Pancreas (tissue), 10 donors: ENCODE data around the gene KRTAP12-1. TPM values are rescaled to one million over a fixed set of nuclear protein-coding genes. Genes with fewer than 3 reads are reported as not detected.
"Not testable (repeated sequence)": the region's sequence is repeated elsewhere in the genome, so short reads cannot be mapped to it uniquely, and the experiment has no call there.

Experiments
- ATAC-seq, 4 donors: fragments of 200-7000 bp; cut with Tn5 transposase; one replicate each; pipeline versions ENCODE4 v1.8.0 to v1.9.1; 2020; ENCODE audit warnings: mild to moderate bottlenecking in 4 of 4, moderate library complexity in 4 of 4
- DNase-seq, 6 donors: peaks; one replicate each; pipeline ENCODE4 v3.0.0-alpha.2; 2020
- FAIRE-seq: peaks from 2 replicates; lab custom pipeline; 2012; peaks lifted over from hg19 to GRCh38; lab: Jason Lieb, UNC
- H3K27ac ChIP-seq, 4 donors: fragments of 200-600 bp; sonication (generic); 1 replicate in 3 of 4; 2 replicates in 1 of 4; pipeline versions ENCODE4 v1.5.0 to v1.8.0; 2020
- H3K27me3 ChIP-seq, 4 donors: fragments of 200-600 bp; one replicate each; pipeline ENCODE4 v1.8.0; 2021
- H3K36me3 ChIP-seq, 3 donors: fragments of 200-600 bp; sonication (generic) in 1 of 3; one replicate each; pipeline versions ENCODE4 v1.5.0 to v1.8.0; 2020 to 2021
- H3K4me1 ChIP-seq, 3 donors: fragments of 200-600 bp; one replicate each; pipeline ENCODE4 v1.8.0; 2021
- H3K4me3 ChIP-seq, 4 donors: fragments of 200-600 bp; sonication (generic) in 2 of 4; one replicate each; pipeline versions ENCODE4 v1.5.0 to v1.8.0; 2020 to 2021
- H3K9me3 ChIP-seq, 4 donors: fragments of 200-600 bp; one replicate each; pipeline ENCODE4 v1.8.0; 2021
- CTCF ChIP-seq, 4 donors: fragments of 200-600 bp; sonication (generic) in 3 of 4; IDR thresholded peaks; one replicate each; pipeline versions ENCODE4 v1.5.0 to v1.8.0; 2021; ENCODE audit warnings: antibody characterized with exemption in 4 of 4
- WGBS, 2 donors: extraction: QIAGEN DNeasy Blood & Tissue Kit; methylation state at CpG; one replicate each; pipeline ENCODE4 v1.1.7; 2013; 5-methylcytosine and 5-hydroxymethylcytosine counted together
- intact Hi-C, 3 donors: fragments of 100-400 bp; cut with DNase I; formaldehyde crosslinking; loops; one replicate each; pipeline versions ENCODE4 v1.11.1 to v1.14.2; 2022
- polyA plus RNA-seq, 2 donors: library from polyadenylated mRNA; stranded (reverse); fragments of 200-250 nt; gene quantifications; one replicate each; pipeline ENCODE4 v1.2.3, GENCODE V29; 2013
- total RNA-seq, 6 donors: library from RNA; stranded (reverse); fragmentation: NEBNext Ultra II Directional in 4 of 6; extraction: Animal tissue kit (Norgen Biotek cat#: 25700) in 4 of 6; gene quantifications; one replicate each; pipeline versions ENCODE4 v1.2.1 to v1.2.4, GENCODE V29; 2021 to 2023
- donor health status: healthy with polysubstance abuse.
- donor health status: DM: no; HTN: no; CAD: no; lungs with moderate emphysema.
- donor health status: DM: no; HTN: no; CAD: no.
- donor health status: control.
- donor health status: control.
- donor health status: Bipolar disorder and iron deficiency.
- donor health status: DM: yes; HTN: yes; CAD: no.
- donor health status: DM: no; HTN: no; CAD: no.
- donor health status: DM: no; HTN: no; CAD: no.
- donor health status: DM: yes; HTN: yes; CAD: no.

Gene KRTAP12-1
- total and polyA plus RNA-seq, 8 donors = not detected

DNA sequence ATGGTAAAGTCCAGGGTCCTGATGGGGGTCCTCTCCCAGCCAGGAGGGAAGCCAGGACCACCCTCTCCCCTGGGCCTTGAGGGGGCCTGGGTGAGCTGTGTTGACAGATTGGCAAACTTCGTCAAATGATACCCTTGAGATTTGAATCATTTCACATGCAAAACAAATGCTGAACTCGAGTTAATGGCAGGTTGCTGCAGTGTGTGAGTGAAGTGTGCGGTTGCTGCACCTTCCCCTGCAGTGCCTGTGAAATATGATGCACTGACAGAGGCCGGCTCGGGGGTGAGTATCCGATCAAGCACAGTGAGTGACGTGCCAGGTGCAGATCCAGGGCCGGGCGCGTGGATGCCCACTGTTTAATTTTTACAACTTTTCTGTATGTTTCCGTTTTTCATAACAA, 5.7 kb upstream of the KRTAP12-1 start:
- Histone ChIP-seq H3K27ac (no peak overlapping the region), H3K4me1 (no peaks in the 10 kb centered on the region), H3K36me3 (no peaks in the 10 kb centered on the region), H3K4me3 (no peak overlapping the region), H3K27me3 (peaks cover 0 to 10% (median 0%) of the 10 kb centered on the region in 4 donors), H3K9me3 (no peaks in the 10 kb centered on the region)
- TF ChIP-seq CTCF (IDR thresholded peaks at IDR 0.05) = no peak
- no peak for DNase-seq
- no peak for ATAC-seq
- 35% methylated on average over 11 of the region's 11 CpGs for WGBS, 2 donors
- intact Hi-C loops = no loop called here
- no peak for FAIRE-seq

GRCh38 chr21:44686843-44687561, 5.0 kb upstream of the KRTAP12-1 start:
- intact Hi-C loops = no loop called here
- TF ChIP-seq CTCF (IDR thresholded peaks at IDR 0.05) = no peak
- peaks cover 0 to 7% (median 0%) of the 10 kb centered on the region in 4 donors for H3K27me3 ChIP-seq
- no peak for ATAC-seq
- no peak overlapping the region for H3K4me3 ChIP-seq
- no peak for DNase-seq
- H3K9me3 ChIP-seq = no peaks in the 10 kb centered on the region
- whole genome bisulfite sequencing, 2 donors = 43 to 55% methylated on average over 24 to 25 of the region's 25 CpGs
- H3K36me3 ChIP-seq = no peaks in the 10 kb centered on the region
- no peaks in the 10 kb centered on the region for H3K4me1 ChIP-seq
- no peak for FAIRE-seq
- H3K27ac ChIP-seq = no peak overlapping the region

GRCh38 chr21:44686000-44686781, 4.2 kb upstream of the KRTAP12-1 start:
- intact Hi-C loops = no loop called here
- no peaks in the 10 kb centered on the region for H3K36me3 ChIP-seq
- peaks cover 0 to 7% (median 0%) of the 10 kb centered on the region in 4 donors for H3K27me3 ChIP-seq
- H3K9me3 ChIP-seq = no peaks in the 10 kb centered on the region
- TF ChIP-seq CTCF (IDR thresholded peaks at IDR 0.05) = no peak
- FAIRE-seq (no peak), ATAC-seq (no peak), DNase-seq (no peak)
- no peaks in the 10 kb centered on the region for H3K4me1 ChIP-seq
- 23 to 27% methylated on average over 14 of the region's 14 CpGs for WGBS, 2 donors
- no peak overlapping the region for H3K4me3 ChIP-seq
- no peak overlapping the region for H3K27ac ChIP-seq

GRCh38 chr21:44685050-44685449, 3.1 kb upstream of the KRTAP12-1 start:
- ATAC-seq, H3K27me3 ChIP-seq, H3K4me1 ChIP-seq, intact Hi-C loops, DNase-seq, FAIRE-seq, H3K4me3 ChIP-seq, H3K36me3 ChIP-seq, H3K9me3 ChIP-seq, H3K27ac ChIP-seq: not testable (repeated sequence)
- WGBS, 2 donors = 54 to 83% methylated on average over 6 of the region's 6 CpGs

DNA sequence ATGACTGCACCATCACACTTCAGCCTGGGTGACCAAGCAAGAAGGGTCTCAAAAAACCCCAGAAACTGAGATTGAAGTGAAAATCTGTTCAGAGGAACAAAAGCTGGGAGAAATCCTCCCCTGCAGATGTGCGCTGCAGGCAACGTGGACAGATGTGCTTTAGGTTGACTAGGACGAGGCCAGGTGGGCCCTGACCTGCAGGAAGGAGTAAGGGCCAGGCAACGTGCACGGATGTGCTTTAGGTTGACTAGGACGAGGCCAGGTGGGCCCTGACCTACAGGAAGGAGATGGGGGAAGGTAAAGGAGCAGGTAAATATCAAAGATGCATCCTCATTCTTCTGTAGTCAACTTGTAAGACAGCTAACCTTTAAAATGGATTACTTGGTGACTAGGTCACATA, 2.5 kb upstream of the KRTAP12-1 start:
- peaks cover 0 to 7% (median 0%) of the 10 kb centered on the region in 4 donors for H3K27me3 ChIP-seq
- 44 to 61% methylated on average over 6 of the region's 6 CpGs for WGBS, 2 donors
- no peaks in the 10 kb centered on the region for H3K9me3 ChIP-seq
- no peak overlapping the region for H3K4me3 ChIP-seq
- no peaks in the 10 kb centered on the region for H3K4me1 ChIP-seq
- no peak overlapping the region for H3K27ac ChIP-seq
- intact Hi-C loops = no loop called here
- DNase-seq = no peak
- H3K36me3 ChIP-seq = no peaks in the 10 kb centered on the region
- ATAC-seq = no peak
- no peak for FAIRE-seq
- TF ChIP-seq CTCF (IDR thresholded peaks at IDR 0.05) = no peak
